ENCODE results near the gene TMEM151A. TPM values are rescaled to one million over a fixed set of nuclear protein-coding genes. Genes with fewer than 3 reads are reported as not detected.

The TMEM151A gene
- total RNA-seq, 1 experiment from 2014 or later, result not detected

DNA sequence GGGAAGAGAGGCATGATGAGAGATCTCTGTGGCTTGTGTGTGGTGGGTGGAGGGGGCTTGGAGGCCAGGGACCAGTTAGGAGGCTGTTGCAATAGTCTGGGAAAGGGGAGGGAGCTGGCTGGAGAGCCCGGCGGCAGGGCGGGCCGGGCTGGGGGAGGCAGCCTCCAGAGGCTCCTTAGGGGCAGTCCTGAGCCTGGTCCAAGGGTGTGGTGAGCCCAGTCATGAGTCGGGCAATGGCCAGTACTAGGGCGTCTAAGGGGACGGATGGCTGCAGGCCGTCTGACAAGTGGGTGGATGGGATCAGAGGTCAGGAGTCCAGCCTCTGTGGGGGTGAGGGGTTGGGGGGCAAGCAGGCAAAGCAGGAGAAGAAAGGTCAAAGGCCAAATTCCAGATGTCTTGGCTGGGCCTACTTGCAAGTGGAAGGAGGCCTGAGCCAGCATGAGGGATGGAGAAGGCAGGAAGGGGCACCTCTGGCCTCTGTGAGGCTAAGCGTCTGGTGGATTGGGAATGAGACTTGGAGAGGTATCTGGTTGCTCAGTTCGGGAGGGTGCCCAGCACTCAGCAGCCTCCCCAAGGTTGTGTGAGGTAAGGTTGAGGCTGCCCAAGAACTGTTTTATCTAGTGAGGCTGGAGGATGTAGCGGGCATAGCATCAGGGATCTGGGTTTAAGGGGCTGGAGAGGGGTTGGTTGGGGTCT is 31.2 kb downstream of the TMEM151A start:
- DNase-seq (ENCODE audit: low read depth), result no peak

DNA sequence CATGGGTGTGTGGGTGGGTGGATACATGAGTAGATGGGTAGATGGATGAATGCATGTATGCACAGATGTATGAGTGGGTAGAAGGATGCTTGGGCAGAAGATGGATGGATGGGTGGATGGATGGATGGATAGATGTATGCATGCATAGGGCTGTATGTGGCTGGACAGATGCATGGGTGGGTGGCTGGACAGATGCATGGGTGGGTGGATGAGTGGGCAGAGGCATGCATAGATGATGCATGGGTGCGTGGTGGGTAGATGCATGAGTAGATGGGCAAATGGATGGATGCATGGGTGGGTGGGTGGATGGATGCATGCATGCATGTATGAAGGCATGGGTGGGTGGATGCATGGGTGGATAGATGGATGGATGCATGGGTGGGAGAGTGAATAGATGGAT is 32.0 kb downstream of the TMEM151A start:
- no peak for DNase-seq (ENCODE audit: low read depth)

DNA sequence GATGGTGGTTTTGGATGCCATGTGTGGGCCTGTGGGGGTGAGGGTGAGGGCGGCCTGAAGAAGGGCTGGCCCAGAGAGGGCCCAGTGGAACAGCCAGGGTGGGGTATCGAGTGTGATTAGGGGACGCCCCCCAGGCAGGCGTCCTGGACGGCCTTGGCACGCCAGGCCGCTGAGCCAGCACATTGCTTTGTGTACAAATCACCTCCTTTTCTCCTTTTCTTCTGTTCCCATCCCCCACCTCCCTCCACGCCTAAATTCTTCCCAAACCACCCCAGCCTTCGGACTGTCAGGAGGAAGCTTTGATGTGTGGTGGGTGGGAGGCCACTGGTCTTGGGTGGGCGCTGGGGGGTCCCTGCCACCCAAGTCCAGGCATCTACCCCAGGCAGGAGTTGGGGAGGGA is 33.0 kb downstream of the TMEM151A start:
- no peak for DNase-seq (ENCODE audit: low read depth)

DNA sequence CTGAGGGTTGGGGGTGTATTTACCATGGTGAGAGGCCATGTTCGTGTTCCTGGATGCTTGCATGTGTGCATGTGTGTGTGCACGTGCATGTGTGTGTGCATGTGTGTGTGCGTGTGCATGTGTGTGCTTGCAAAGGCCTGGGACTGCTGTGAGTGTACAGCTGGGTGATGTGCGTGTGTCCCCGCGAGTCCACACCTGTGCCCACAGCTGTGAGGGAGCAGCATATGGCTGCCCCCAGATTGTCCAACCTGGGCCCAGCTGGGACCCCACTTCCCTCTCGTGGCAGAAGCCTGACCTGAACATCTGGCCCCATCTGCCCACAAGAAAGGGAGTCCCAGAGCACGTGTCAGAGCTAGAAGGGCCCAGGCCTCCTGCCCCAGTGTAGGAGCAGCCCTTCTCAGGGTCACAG is 33.6 kb downstream of the TMEM151A start:
- DNase-seq (ENCODE audit: low read depth), result no peak

DNA sequence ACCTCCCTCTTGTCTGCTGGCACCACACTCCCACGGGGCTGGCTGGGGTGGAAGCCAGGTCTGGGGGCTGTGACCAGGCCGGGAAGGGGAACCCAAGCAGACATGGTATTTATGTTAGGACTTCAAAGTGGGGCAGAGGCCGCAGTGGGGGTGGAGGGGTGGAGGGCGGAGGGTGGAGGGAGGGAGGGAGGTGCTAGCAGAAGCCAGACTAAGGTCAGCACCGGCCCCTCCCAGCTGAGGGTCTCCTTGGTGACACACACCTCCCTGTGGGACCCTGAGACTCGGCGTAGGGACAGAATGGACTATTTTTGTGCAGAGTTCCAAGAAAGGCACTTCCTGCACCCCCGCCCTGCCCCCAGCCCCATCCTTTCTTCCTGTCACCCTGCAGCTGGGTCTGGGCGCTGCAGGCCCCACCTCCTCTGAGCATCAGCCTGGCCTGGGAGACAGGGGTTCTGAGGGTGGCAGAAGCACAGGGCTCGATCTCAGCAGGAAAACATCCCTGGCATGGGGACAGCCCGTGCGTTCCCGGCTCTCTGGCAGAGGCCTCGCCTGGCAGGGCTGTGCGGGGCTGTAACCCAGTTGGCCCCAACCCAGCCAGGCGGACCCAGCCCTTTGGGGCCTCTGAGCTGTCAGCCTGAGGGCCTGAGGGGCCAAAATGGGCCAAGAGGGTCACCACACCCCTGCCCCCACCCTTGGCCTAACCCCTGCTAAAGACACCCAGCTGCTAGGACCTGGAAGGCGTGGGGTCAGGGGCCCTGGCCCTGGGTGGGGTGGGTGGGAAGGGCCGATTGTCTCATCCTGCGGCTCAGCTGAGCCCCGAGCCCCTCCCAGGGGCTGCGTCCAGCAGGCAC is 34.8 kb downstream of the TMEM151A start:
- no peak for DNase-seq (ENCODE audit: low read depth)

DNA sequence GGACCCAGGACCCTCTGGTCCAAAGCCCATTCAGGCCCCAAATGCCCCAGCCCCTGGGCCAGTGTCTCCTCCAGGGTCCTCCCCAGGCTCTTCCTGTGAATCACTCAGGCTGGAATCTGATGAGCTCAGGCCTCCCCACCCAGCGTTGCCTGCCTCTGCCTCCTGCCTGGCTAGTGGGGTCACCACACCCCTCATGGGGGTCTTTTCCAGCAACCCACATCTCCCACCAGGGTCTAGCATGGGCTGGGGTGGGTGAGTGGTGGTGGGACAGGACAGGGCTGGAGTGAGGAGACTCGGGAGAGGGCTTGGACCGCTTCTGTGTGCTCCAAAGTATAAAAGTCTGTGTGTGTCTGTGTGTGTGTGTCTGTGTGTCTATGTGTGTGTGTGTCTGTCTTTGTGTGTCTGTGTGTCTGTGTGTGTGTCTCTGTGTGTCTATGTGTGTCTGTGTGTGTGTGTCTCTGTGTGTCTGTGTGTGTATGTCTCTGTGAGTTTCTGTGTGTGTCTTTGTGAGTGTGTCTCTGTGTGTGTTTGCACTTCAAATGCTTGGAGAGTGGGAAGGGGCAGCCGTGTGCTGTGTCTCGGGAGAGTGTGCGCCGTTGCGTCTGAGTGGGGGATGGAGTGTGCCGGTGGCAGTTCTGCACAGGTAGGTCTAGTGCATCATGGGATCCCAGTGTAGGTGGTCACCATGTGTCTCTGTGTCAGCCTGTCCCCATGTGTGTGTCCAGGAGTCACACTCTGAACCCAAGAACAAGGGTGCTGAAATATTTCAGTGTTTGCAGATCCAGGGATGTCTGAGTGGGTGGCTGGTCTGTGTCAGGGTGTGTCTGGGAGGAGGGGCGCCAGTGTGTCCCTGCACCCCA is 35.7 kb downstream of the TMEM151A start:
- peak; percentile 66 for DNase-seq (ENCODE audit: low read depth)

DNA sequence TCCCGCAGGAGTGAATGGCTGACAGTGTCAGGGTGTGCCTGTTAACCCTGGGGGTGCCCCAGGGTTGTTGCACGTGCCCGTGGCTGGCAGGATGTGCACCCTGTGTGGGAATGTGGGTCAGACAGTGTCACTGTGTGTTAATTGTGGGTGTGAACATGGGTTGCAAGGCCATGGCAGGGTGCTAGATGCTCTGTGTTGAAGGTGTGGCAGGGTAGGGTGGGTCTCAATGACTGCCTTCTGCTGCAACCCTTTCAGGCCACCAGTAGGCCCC is 36.3 kb downstream of the TMEM151A start:
- no peak for DNase-seq (ENCODE audit: low read depth)

DNA sequence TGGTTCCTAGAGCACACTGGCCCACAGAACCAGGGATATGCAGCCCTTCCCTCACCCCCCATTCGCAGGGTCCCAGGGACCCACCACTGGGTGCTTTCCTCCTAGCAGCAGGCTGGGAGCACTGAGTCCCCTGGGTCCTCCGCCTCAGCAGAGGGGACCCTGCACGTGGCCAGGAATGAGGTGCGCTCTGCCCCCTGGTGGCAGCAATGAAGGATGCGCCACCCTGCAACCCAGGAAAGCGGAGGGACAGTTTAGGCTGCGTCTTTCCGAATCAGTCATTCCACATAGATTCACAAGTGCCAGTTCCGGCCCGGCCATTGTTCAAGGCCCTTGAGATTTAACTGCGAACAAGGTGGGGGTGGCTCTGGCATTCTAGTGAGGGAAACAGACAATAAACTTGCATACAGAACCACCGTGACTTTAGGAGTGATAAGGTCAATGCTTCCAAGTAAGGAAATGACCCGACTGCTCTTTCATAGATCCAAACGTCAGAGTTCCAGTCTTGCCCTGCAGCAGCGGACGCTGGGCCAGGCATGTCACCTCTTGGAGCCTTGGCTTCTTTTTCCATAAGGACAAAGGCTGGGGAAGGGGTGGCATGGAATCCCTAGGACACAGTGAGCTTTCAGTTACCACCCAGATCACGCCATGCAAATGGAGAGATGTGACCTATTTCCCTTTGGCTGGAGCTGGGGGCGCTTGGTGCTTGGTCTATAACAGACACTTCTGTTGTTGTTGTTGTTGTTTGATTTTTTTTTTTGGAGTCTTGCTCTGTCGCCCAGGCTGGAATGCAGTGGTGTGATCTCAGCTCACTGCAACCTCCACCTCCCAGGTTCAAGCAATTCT is 36.8 kb downstream of the TMEM151A start:
- DNase-seq (ENCODE audit: low read depth), result peak; percentile 80

DNA sequence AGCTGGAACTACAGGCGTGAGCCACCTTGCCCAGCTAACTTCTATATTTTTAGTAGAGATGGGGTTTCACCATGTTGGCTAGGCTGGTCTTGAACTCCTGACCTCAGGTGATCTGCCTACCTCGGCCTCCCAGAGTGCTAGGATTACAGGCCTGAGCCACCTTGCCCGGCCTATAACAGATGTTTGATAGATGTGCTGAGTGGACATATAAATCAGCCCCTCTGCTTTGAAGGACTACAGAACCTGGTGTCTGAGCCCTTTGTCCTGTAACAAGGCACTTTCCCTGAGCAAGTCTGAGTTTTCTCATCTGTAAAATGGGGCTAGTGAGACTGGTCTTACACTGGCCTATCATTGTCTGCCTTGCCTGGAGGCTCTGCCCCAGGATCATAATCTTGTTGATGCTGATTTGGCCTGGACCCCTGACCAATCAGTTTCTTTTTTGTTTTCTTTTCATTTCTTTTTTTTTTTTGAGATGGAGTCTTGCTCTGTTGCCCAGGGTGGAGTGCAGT is 37.5 kb downstream of the TMEM151A start:
- no peak for DNase-seq (ENCODE audit: low read depth)

DNA sequence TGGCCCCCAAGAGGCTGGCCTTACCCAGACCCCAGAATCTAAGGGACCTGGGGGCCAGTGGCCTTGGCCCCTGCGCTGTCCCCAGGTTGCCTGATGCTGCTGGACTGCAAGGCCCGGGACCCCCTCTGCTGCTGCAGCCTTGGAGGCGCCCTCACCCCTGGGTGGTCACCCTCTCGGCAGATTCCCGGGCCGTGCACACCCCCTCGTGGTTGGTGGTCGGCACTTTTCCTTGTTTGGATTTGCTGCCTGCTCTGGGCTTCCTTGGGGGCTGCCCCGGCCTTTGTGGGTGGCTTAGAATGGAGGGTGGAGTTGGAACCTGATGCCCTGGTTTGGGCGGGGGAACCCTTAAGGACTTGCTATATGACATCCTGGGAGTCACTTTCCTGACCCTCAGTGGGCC is 39.2 kb downstream of the TMEM151A start:
- DNase-seq (ENCODE audit: low read depth), result no peak

DNA sequence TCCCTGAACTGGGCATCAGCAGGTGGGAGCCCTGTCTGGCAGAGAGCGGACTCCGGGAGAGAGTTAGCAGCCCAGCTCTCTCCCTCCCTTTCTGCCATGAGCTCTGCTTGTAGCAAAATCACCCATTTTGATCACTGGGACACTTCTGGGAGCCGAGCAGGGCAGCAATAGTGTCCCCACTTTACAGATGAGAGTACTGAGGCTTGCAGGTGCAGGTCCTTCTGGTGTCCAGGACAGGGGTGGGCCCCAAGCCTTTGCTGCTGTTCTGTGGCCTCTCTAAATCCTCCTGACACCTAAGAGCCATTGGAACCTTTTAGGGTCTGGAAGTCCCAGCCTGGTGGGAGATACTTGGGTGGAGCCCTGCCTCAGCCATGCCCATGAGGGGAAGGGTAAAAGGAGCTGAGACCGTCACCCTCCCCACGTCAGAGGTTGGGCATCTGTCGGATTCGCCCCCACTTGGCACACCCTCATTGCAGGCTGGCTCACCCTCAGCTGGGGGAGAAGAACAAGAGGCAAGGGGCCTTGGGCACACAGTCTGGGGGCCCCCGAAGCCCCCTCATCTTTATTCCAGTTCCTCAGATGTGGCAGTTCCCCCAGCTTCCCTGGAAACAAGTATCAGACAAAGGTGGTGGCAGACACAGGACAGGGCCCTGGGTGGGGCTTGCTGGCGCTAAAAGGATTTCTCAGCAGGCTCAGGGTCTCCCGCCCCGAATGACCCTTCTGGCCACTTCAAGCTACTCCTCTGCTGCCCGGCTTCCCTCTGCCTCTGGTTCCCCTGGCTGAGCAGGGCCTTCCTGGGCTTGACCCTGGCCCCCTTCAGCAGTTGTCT is 40.1 kb downstream of the TMEM151A start:
- DNase-seq (ENCODE audit: low read depth), result no peak

DNA sequence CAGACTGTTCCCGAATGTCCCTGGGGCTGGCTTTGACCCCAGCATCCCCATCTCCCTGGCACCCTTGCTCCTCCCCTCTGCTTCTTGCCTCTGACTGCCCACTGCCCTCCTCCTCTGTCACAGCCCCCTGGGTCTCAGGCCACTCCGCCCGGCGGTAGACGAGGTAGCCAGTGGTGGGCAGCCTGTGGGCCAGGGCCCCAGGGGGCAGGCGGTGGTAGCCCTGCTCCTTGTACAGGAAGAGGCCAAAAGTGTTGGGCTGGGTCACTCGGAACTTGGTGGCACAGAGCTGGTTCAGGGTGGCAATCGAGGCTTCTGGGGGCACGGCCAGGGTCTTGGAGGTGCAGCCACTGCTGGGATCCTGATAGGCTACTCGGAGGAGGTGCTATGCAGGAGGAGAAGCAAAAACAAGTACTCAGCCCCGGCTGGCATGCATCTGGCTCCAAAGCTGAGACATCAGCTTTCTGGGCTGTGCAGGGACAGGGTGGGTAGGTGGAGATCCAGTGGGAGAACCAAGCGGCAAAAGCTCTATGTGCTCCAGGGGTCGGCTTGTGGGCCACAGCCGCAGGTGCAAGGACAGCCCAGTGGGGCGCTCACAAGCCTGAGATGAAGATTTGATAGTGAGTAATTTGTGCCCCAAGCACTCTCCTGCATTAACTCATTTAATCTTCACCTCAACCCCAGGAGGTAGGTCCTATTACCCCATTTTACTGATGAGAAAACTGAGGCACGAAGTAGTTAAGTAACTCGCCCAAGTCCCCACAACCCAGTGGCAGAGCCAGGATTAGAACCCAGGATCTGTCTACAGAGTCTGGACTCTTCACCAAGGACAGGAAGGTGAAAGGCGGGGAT is 40.9 kb downstream of the TMEM151A start:
- no peak for DNase-seq (ENCODE audit: low read depth)

DNA sequence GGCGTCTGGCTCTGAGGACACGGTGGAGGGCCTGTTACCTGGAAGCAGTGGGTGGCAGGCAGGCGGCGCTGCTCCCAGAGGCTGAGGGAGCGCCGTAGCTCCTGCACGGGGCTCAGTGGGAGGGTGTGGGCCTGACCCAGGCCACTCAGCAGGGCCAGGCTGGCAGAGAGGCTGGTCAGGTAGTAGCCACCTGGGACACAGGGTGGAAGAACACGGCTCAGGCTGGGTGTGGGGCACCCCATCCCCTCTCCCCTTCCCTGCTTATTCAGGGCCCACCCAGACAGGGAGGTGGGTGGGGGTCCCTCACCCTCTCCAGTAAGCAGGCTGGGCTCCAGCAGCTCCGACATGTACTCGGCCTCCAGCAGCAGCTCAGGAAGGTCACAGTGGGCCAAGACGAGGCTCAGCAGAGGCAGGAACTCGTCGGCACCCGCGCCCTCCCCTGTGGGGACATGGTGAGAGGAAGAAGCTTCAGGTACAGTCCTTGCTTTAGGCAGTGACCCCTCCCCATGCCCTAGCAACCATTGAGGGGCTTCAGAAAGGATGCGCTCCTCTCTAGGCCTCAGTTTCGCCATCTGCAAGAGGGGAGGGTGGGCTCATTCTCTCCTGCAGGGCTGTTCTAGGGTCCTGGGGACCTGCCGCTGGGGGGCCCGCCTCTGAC is 41.7 kb downstream of the TMEM151A start:
- no peak for DNase-seq (ENCODE audit: low read depth)

DNA sequence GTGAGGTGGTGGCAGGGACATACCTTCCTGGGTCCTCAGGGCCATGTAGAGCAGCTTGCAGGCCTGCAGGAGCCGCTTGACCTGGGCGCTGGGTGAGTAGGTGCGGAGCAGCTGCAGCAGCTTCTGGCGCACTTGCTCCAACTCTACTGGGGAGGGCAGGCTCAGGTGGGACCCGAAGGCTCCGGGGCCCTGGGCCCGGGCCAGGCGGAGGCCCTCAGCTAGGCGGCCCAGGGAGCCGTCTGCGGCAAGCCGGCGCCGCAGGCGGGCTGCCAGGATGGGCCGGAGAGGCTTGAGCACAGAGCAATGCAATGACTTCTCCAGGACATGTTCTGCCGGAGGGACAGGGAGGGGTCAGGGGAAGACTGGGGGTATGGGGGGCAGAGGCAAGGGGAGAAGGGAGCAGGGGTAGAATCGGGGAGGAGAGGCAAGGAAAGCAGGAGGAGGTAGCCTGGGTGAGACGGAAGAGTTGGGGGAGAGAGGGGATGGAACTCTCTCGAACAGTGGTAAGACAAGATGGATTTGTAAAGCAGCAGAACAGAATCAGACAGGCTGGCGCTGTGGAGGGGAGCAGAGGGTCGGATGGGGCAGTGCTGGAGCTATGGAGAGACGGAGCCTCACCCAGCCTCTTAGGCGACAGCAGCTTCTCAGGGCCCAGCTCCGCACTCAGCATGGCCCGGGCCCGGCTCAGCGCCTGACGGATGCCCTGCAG is 42.4 kb downstream of the TMEM151A start:
- no peak for DNase-seq (ENCODE audit: low read depth)

DNA sequence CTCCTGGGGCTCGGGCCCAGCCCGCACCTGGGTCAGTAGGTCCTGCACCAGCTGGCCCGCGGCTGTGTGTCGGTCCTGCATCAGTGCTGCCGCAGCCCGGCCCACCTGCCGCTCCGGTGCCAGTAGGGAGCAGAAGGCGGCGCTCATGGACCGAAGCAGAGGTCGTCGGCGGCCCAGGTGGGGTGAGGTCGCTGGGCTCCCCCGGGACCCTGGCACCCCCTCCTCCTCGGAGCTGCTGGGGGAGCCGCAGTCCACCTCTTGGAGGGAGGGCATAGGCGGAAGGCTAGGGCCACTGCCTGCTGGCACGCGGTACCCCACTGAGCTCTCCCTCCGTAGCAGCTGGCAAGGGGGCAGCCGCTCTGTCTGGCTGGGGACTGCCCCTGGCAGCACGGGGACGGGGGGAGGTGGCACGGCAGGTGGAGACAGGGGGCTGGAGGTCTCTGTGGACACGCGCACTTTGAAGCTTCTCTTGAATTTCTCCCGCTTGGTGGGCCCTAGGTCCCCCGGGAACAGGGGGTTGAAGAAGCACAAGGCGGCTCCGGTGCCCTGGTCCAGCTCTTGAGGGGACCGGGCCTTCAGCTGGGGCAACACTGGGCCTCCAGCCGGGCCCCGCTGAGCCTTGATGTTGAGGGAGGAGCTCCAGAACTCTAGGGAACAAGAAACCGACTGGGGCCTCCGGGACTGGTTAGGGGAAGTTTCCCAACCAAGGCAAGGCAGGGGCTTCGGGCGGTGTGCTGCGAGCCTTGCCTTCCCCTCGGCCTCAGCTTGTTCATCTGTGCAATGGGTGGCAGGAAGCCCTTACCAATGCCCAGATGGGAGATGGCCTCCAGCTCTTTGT is 43.1 kb downstream of the TMEM151A start:
- DNase-seq (ENCODE audit: low read depth), result no peak

DNA sequence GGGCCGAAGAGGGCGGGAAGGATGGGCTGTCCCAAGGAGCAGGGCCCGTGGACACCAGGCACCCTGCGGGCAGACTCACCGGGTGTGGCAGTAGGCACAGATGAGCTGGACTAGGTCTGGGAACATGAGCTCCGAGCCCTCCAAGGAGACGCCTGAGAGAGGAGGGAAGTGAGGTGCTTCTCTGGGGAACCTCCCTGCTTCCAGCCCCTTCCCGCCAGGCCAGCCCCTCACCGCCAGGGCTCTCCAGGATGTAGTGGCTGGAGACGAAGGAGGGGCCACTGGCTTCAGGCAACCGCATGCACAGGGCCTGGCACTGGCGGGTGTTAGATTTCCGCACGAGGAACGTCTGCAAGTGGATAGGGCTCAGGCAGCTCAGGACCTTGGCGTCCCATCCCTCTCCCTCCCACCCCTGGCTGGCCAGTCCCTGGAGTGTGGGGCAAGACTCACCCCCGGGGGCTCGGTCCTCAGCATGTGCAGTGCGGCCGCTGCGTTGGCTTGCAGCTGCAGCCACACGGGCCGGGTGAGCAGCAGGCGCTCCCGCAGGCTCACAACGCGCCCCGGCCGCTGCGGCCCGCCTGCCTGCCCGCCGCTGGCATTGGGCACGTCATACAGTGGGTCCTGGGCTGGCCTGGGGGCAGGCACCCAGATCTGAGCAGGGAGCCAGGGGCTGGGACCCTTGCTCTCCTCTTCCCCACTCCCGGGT is 44.0 kb downstream of the TMEM151A start:
- DNase-seq (ENCODE audit: low read depth), result peak; percentile 74

Measured in HT1080 (cell line).